GM18498 (cell line): Measurements from ENCODE around the gene CCL20.
A peak's percentile ranks its signal among the peaks of the same experiment; 100 is the strongest.

Source experiments
- ATAC-seq: cut with Tn5 transposase; IDR thresholded peaks from one replicate; pipeline ENCODE4 v1.9.1; 2021; ENCODE audit warnings: mild to moderate bottlenecking, moderate library complexity; ENCODE audit not compliant: unreplicated experiment

CCL20 gene

DNA sequence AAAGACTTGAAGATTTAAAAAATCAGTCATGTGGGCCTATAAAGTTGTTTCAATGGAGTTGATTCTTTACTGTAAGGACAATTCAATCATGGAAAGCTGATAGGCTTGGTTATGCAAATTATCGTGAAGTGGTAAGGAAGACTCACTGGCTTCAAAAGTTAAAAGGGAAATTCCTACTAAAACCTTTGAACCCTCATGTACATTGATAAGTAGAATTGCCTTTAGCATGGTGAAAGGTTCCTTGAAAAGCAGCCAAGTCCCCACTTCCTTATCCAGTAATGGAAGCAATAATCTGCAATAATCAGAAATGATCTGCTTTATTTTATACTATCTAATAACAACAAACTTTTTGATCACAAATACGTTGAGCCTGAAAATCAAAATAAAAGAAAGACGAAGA, 14.4 kb upstream of the CCL20 start:
- ATAC-seq, result no peak

DNA sequence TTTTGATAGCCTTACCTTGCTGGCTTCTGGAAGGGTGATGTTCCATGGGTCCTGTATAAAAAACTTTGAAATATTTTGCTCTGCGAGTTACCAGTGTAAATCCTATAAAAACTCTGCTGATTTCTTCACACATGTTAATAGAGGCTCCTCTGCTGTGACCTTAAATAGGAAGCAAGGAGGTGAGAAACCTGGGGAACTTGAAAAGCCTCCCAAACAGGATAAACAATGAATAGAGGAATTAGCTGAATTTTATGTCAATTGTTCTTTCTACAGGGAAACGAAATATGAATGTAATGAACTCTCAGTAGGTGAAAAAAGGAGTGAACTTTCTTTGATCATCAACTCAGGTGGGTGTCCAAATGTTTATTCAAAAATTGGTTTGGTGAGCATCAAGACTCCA, 10.8 kb upstream of the CCL20 start:
- ATAC-seq, result no peak

DNA sequence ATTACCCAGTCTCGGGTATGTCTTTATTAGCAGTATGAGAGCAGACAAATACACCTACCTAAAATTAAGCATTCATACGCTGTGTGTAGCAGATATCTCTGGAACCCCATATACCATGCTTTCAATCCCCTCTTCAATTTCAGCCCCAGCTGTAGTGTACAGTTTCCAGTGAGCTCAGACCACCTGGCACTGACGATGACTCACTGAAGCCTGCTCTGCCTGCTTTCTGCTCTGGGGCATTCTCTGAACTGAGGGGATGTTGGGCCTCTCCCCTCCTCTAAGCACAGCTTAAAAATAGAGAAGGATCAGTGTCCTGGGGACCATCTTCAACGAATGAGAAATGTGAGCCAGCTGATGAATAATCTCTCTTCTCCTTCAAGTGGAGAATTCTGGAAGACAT, 8.7 kb upstream of the CCL20 start:
- ATAC-seq, result no peak

DNA sequence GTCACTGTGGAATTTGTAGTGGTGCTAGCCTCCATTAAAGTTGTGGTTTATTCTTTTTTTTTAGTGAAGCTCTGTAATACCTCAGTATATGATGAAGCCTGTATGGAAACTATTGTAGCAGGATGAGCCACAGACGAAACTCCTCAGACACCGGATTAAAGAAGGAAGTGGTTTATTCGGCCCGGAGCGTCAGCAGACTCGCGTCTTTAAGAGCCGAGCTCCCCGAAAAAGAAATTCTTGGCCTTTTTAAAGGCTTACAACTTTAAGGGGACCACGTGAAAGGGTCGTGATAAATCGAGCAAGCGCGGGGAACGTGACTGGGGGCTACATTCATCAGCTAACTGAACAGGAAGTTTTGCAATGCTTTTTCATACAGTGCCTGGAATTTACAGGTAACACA, 8.1 kb upstream of the CCL20 start:
- no peak for ATAC-seq

DNA sequence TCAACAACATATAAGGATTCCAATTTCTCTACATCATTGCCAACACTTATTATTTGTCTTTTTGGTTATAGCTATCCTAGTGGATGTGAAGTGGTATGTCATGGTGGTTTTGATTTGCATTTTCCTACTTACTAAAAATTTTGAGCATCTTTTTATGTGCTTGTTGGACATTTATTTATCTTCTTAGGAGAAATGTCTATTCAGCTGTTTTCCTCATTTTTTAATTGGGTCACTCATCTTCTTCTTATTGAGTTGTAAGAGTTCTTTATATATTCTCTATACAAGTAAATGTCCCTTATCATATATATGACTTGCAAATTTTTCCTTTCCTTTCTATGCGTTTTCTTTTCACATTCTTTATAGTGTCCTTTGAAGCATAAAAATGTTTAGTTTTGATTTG, 4.7 kb upstream of the CCL20 start:
- no peak for ATAC-seq

DNA sequence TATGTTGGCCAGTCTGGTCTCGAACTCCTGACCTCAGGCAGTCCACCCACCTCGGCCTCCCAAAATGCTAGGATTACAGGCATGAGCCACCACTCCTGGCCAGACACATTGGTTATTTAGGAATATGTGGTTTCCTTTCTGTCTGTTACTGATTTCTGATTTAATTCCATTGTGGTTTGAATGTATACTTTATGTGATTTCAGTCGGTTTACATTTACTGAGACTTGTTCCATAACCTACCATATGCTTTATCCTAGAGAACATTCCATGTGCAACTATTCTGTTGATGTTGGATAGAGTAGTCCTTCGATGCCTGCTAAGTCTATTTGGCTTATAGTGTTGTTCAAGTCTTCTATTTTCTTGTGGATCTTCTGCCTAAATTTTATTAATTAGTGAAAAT, 1.6 kb upstream of the CCL20 start:
- no peak for ATAC-seq

DNA sequence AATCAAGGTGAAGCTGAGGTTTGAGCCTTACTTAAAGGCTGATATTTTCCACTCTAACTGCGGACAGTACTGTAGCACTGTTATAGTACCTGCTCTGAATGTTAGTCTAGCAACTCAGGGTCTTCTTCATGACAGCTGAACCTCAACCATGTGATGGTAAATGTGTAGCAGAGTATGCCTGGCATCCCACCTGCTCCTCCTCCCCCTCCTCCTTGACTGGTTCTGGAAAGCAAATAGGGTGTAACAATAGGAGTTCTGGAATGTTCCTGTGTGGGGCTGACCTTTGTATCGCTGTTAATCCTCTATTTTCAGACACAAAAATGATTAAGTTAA, 447 bp upstream of the CCL20 start:
- no peak for ATAC-seq

DNA sequence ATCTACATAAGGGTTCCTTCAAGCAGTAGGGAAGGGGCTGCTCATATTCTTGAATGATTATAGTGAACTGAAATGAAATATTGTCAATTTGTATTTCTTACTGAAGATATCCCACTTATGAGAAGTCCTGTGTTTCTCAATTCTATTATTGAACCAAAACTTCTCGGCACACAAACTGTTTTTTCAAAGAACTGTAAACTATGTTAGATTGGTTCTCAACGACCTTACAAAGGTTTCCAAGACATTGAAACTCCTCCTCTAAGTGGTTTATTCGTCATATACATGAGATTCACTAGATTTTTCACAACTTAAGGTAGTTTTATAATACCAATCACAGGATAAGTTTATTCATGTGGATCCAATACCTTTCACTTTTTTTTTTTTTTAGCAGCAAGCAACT, 1.4 kb downstream of the CCL20 start:
- no peak for ATAC-seq

DNA sequence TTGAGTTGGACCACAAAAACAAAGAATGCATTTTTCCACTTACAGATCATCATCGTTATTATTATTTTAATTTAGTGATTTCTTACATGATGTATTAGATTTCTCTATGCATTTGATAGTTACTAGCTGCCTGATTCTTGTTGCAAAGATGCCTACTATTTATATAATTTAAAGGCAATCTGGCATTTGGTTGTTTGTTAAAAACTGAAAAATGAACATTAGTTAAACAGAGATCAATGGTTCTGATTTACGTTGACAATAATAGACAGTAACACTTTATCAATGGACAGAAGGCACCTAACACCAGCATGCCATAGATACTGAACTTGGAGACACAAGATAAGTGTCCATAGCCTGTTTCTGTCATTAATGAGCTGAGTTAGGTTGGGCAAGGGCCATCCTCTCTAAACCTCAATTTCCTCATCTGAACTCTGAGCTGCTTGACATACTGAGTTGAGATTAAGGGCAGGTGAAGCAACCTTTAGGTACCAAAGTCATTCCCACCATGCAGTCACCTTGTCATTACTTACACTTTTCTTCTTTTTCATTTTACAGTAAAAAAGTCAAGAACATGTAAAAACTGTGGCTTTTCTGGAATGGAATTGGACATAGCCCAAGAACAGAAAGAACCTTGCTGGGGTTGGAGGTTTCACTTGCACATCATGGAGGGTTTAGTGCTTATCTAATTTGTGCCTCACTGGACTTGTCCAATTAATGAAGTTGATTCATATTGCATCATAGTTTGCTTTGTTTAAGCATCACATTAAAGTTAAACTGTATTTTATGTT, 3.1 kb downstream of the CCL20 start:
- no peak for ATAC-seq

DNA sequence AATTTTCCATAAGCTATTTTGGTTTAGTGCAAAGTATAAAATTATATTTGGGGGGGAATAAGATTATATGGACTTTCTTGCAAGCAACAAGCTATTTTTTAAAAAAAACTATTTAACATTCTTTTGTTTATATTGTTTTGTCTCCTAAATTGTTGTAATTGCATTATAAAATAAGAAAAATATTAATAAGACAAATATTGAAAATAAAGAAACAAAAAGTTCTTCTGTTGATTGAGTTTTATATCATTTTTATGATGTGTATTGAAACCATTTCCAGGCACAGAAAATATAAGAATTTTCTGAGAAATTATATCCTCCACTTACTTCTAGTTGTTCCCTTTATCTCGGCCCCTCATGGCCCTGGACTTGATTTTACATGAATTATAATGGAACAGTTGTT, 3.7 kb downstream of the CCL20 start:
- ATAC-seq, result no peak

DNA sequence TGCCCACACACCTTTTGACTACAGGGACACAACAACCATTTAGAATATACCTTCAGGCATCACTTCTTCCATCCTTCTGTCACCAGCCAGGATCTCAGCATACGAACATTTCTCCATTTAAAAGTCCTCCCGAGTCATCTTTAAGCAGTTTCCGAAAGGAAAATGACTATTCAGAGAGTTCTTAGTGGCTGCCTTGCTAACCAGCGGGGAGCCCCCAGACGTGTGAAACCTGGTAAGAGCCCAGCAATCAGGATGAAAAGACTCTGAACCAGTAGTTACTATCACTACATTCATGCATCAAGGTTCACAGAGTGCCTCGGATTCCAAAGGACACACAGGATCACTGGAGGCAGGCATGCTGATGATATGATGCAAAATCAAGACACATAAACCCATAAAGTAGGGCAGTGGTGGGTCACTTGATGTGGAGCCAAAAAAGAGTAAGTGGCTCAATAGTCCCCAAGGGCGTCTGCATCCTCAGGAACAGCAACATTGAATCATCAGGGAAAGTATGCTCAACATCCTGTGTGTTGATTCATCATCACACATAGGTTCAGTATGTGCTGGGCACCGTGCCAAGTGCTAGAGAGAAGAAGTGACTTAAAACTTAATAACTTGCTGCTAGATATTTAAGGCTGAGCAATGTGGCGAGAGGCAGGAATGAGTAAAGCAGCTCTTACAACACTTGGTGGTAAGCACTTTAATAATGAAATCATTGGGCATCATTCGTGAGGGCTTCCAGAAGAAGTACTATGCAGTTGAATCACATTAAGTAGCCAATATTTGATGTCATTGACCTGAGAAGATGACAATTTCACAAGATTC, 4.4 kb downstream of the CCL20 start:
- peak; percentile 54 for ATAC-seq

DNA sequence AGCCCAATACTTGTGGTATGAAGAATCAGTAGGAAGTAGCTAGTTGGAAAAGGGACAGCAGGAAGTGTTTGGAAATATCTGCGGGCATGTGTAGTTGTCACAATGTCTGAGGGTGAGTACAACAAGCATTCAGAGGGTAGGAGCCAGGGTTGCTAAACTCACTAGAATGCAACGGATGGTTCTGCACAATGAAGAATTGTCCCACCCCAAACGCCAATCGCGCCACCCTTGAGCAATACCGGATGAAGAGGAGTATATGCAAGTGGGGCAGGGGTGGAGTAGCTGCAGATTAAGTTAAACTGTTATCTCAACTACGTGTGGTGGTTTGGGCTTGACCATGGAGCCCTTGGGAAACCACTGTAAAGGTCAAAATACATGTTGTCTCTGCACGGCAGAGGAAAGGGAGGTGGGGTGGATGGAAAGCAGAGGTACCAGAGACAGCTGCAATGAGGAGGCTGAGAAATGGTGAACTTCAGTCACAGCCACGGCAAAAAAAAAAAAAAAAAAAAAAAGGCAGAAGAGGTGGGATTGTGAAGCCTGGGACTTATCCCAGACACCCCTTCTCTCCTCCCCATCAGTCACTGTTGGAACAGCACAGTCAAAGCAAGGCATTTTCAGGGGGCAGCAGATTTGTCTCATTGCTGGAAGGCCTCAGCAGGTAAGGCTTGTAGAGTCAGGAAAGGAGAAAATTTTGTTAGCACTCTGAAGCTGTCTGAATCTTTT, 5.2 kb downstream of the CCL20 start:
- peak; percentile 10 for ATAC-seq

DNA sequence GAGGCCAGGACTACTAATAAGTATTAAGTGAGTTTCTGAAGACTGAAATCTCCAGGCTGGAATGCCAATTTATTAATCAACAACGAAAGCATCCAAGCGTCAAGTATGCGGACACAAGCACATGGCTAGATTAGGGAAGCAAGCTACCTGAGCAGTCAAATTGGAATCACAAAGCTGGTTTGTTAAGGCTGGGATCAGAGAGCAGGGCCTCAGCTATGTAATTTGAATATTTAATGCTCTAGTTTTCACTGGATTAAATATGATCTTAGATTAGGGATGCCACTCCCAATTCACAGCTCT, 5.7 kb downstream of the CCL20 start:
- ATAC-seq, result no peak

DNA sequence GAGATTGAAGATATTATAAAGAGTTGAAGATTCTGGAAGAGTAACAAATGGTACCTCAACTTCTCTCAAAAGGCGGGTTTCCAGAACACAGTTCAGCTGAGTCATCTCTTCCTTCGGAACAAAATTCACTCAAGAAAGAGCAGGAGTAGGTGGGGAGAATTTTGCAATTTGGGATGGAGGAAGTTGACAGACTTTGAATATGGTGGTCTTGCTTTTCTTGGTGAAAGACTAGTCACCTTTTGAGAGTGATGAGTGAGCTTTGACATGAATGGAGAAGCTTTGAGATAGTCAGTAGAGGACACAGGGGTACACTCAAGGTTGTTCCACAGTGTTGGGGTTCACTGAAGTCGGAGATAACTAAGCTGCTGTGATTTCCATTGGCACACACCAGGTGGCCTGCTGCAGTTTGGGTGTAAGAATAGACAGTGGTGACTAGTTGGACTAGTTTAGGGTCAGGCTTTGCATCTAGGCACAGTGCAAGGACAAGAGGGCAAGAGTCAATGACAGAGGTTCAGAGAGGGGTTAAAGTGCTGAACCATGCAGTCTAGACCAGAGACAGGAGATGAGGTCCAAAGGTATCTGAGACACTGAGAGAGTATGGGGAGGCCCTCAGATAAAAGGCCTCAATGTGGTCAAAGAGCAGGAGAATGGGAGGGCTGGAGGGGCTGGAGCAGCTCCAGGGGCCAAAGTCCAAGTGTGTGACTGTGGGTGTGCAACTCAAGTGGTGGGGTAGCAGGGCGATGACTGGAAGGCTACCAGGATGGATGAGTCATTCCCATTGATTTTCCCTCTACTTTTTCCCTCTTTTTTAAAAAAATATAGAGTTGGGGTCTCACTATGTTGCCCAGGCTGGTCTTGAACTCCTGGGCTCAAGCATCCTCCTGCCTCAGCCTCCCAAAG, 7.7 kb downstream of the CCL20 start:
- no peak for ATAC-seq

DNA sequence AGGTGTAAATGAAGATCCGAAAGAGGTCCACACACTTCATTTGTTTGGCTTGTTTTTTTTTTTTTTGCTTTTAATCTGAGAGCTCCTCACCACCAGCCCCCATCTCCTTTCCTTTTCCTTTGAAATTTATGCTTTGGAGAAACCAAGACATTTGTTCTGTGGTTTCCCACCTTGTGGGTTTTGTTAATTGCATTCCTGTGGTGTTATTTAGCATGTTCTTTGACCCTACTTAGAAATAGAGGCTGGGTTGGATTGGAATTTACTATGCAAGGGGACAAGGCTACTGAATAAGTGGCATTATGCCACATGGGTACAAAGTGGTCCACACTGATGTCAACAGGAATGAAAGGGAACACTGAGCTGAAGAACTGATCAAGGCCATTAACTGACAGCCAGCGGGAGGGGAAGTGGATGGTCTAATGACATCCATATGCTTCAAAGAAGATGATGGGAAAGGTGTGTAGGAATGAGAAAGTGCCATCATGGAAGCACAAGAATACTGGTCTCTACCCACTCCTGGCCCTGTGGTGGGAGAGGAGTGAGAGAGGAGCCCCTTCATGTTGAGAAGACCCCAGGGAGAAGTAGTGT, 8.9 kb downstream of the CCL20 start:
- no peak for ATAC-seq

DNA sequence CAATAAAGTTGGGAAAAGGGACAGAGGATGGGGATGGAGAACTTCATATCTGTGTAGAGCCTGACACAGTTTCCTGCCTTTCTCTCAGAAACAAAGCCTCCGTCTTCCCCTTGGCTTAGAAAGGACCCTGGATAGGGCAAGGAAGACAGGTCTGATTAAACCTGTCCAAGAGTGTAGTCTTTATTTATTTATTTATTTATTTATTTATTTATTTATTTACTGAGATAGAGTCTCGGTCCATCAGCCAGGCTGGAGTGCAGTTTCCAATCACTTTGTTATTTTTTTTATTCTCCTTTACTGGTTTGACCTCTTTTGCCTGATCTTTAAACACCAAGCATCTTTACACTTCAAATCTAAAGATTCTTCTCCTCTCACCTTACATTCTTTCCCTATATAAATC, 10.3 kb downstream of the CCL20 start:
- no peak for ATAC-seq

DNA sequence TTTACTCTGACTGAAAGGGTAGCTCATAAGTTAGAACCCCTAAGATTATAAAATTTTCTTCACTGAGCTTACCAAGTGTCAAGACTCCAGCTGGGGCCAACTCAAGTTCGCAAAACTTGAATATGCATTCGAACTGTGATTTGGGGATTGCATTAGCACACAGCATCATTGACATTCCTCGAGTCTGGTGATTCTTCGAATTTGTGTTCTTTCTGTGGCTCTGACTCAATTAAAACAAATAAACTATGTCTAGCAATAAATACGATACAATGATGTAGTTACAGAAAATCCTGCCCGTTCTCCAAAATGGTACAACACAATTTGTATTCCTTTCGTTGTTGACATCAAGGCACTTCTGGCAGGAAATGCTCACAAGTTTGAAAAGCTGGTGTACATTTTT, 11.1 kb downstream of the CCL20 start:
- no peak for ATAC-seq

DNA sequence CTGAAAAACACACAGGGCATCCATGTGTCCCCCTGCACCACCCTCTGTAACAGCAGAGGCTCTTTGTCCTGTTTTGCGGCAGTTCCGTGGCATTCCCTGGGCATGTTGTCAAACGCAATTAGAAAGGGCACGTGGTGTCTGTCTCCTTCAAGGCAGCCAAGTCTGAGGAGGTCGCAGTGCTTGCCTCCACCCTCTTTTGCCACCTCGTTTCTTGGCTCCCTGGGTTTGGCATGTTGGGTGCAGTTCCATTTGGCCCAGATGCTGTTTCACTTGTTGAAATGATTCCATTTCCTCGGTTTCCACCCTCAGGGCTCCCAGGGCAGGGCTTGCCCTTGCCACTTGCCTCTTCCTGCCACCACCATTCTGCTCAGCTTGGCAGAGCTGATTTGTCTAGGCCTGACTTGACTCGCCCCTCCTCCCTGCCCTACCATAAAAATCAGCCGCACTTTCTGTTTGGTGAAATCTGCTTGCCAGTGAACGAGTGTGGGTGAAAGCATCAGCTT, 12.4 kb downstream of the CCL20 start:
- ATAC-seq, result no peak

DNA sequence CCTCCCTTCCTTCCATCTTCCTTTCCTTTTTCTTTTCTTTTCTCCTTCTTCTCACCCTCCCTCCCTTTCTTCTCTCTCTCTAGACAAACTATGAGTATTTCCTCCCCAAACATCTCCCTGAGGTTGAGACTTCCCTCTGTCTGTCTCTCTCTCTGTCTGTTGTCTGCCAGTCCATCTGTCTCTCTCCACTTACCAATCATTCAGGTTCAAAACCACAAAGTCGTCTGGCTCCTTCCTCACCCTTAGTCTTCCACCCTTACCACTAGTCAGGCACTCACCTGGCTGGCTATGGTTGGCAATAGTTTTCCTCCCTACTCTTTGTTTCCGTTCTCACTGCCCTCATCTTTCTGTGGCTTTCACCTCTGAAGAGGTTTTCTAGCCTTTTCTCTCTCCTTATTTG, 12.9 kb downstream of the CCL20 start:
- no peak for ATAC-seq

DNA sequence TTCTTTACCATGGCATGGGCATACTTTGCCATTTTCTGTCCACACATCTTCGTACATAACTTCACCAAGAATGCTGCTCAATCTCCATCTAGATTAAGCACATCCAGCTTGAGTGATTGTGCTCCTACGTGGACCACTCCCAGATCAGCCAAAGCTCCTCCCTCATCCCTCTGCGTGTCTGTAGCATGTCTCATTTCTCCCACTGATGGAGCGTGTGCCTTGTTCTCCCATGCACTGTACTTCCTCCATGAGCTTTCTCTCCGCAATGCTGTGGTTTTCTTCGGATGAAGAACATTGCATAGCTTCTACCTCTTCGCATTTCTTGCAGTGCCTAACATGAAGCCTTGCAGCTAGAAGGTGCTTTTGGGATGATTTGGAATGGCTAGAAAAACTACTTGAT, 13.5 kb downstream of the CCL20 start:
- ATAC-seq, result no peak
